ENCODE measurements around the gene SOD3.

SOD3 gene

DNA sequence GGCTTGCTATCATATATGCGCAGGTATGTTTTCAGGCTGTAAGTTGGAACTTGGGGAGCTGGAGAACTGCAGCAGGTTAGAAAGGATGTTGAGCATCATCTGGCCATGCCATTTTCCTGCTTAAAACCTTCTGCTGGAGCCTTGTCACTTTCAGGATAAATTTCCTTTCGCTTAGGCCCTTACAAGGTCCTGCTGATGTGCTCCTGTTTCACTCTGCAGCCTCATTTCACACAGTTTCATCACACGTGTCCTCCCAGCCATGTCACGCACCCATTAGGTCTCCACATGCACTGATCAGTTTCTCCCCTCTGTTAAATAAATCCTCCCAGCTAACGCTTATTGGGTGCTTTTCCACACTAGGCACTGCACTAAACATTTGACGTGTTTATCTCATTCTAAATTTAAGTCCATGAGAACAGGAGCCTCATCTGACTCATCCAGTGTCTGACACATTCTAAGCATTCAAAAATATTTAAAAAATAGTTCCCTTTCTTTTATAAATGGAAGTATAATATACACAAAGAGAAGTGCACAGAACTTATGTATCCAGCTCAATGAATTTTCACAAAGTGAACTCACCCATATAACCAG, 14.5 kb downstream of the SOD3 start:
- no CpG with 5 or more reads among the region's 6 CpGs for WGBS (ENCODE audit: insufficient coverage, insufficient read length)
- no peak for DNase-seq (ENCODE audit: low read depth, low spot score)
- no peak overlapping the region for H3K4me3 ChIP-seq (ENCODE audit: low read length)
- no peaks in the 10 kb centered on the region for H3K9me3 ChIP-seq (ENCODE audit: control insufficient read depth, insufficient read depth, low read length)
- H3K27ac ChIP-seq (ENCODE audit: low read length), result no peak overlapping the region
- no peaks in the 10 kb centered on the region for H3K27me3 ChIP-seq (ENCODE audit: control insufficient read depth, insufficient read depth, low read length)
- peaks cover 1% of the 10 kb centered on the region; the same call in 1 of the 2 replicates for H3K4me1 ChIP-seq (ENCODE audit: control insufficient read depth, insufficient read depth, low read length)
- H3K36me3 ChIP-seq (ENCODE audit: control insufficient read depth, insufficient read depth, low read length), result no peaks in the 10 kb centered on the region

DNA sequence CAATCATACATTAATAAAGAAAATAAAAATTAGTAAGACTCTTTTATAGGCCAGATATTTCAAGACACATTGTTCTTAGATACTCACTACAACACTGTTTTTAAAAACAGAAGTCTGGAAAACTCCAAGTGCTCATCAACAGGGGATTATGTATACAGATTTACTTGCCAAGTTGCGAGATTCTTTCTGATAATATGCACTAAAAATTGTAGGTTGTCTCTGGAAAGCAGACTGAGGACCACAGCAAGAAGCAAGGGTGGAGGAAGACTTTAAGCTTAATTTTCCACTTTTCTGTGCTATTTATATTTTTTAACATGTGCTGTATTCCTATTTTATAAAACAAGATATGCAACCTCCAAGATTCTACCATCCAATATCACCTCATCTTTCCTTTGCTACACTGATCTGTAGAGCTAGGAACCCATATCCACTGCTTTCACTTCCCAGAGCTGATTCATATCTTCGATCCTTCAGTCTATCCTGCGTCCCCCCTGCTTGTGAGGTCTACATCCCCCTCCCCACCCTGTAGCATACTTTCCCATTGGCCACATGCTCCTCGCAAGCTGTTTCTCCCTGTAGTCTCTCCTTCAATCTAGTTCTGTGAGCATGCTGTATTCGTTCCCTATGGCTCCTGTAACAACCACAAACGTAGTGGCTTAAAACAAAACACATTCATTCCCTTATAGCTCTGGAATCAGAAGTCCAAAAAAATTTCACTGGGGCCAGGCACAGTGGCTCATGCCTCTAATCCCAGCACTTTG, 15.7 kb downstream of the SOD3 start:
- no CpG with 5 or more reads among the region's 6 CpGs for WGBS (ENCODE audit: insufficient coverage, insufficient read length)
- H3K4me3 ChIP-seq (ENCODE audit: low read length), result no peak overlapping the region
- no peak for DNase-seq (ENCODE audit: low read depth, low spot score)
- H3K9me3 ChIP-seq (ENCODE audit: control insufficient read depth, insufficient read depth, low read length), result no peaks in the 10 kb centered on the region
- H3K27ac ChIP-seq (ENCODE audit: low read length), result no peak overlapping the region
- peaks cover 1% of the 10 kb centered on the region; the same call in 1 of the 2 replicates for H3K4me1 ChIP-seq (ENCODE audit: control insufficient read depth, insufficient read depth, low read length)
- H3K36me3 ChIP-seq (ENCODE audit: control insufficient read depth, insufficient read depth, low read length), result no peaks in the 10 kb centered on the region
- no peaks in the 10 kb centered on the region for H3K27me3 ChIP-seq (ENCODE audit: control insufficient read depth, insufficient read depth, low read length)

DNA sequence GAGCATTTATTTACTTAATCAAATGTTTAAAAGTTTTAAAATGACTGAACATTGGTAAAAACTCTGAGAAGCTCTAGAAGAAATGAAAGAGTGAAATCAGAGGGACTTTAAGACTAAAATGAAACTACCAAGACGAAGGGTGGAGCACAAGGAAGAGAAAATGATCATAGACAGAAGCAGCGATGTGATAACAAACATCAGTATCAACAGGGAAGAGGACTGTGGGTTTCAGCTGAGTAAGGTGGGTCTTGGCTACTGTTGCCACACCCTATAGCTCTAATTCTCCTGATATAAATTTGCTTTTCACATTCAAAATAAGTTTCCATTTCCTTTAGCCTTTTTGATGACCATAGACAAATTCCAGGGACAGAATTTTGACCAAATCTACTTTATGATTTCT, 18.4 kb downstream of the SOD3 start:
- Histone ChIP-seq H3K4me1 (ENCODE audit: control insufficient read depth, insufficient read depth, low read length) (peaks cover 1% of the 10 kb centered on the region; the same call in 1 of the 2 replicates), H3K27me3 (ENCODE audit: control insufficient read depth, insufficient read depth, low read length) (no peaks in the 10 kb centered on the region), H3K27ac (ENCODE audit: low read length) (no peak overlapping the region), H3K9me3 (ENCODE audit: control insufficient read depth, insufficient read depth, low read length) (no peaks in the 10 kb centered on the region), H3K4me3 (ENCODE audit: low read length) (no peak overlapping the region), H3K36me3 (ENCODE audit: control insufficient read depth, insufficient read depth, low read length) (no peaks in the 10 kb centered on the region)
- no CpG with 5 or more reads among the region's 2 CpGs for WGBS (ENCODE audit: insufficient coverage, insufficient read length)
- no peak for DNase-seq (ENCODE audit: low read depth, low spot score)

DNA sequence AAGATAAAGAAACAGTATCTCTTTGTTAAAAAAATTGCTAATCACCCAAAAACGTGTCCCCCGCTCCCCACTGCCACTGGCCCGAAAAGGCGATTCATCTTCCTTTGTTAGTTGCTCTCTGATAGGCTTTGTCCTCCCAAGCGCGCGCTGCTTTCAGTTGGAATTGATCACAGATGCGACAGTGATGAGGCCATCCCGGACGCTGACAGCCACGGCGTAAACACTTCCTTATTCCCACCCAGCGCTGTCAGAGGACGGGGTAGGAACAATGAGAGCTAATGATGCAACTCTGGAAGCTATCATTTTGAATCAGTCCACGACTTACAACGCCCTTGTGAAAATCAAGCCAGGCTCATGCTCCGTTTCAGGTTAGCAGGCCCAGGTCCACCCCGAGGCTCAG, 21.4 kb downstream of the SOD3 start:
- no peak overlapping the region for H3K4me3 ChIP-seq (ENCODE audit: low read length)
- H3K4me1 ChIP-seq (ENCODE audit: control insufficient read depth, insufficient read depth, low read length), result no peaks in the 10 kb centered on the region
- no peaks in the 10 kb centered on the region for H3K36me3 ChIP-seq (ENCODE audit: control insufficient read depth, insufficient read depth, low read length)
- WGBS (ENCODE audit: insufficient coverage, insufficient read length), result no CpG with 5 or more reads among the region's 18 CpGs
- H3K27ac ChIP-seq (ENCODE audit: low read length), result no peak overlapping the region
- DNase-seq (ENCODE audit: low read depth, low spot score), result no peak
- H3K27me3 ChIP-seq (ENCODE audit: control insufficient read depth, insufficient read depth, low read length), result no peaks in the 10 kb centered on the region
- H3K9me3 ChIP-seq (ENCODE audit: control insufficient read depth, insufficient read depth, low read length), result no peaks in the 10 kb centered on the region

DNA sequence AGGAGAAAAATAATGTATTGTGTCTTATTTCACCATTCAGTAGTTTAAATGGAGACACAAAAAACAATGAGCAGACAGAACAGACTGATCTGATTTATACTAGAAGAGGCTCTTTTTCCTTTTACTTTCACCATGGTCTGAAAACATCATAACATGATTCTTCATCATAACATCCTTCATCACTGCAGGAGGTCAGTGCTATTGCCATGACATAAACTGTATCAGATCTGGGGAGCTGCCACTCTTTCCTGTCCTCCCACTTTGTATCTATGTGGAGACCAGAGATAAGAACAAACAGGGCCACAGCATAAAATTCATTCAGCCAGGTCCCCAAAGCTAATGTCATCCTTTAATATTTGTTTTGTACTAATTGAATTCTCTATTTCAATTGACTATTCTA, 25.2 kb downstream of the SOD3 start:
- Histone ChIP-seq H3K27me3 (ENCODE audit: control insufficient read depth, insufficient read depth, low read length) (no peaks in the 10 kb centered on the region), H3K27ac (ENCODE audit: low read length) (no peak overlapping the region), H3K36me3 (ENCODE audit: control insufficient read depth, insufficient read depth, low read length) (no peaks in the 10 kb centered on the region), H3K4me3 (ENCODE audit: low read length) (no peak overlapping the region), H3K9me3 (ENCODE audit: control insufficient read depth, insufficient read depth, low read length) (no peaks in the 10 kb centered on the region), H3K4me1 (ENCODE audit: control insufficient read depth, insufficient read depth, low read length) (no peaks in the 10 kb centered on the region)
- DNase-seq (ENCODE audit: low read depth, low spot score), result no peak

DNA sequence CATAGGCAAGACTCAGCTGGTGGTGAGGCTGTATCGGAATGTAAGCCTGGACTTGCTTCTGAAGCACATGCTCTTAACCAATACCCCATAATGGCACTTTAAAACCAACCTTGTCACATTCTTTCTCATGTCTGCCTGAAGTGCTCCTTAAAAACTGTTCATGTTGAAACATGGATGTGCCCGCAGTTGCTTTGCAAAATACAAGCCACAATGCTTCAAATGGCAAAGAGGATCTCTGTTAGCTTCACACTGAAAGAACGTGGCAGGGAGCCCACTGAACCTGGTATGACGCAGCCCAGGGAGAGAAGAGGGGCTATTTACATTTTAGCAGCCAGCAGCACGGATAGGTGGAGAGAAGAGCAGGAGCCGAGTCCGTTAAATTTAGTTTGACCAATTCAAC, 29.3 kb downstream of the SOD3 start:
- H3K36me3 ChIP-seq (ENCODE audit: control insufficient read depth, insufficient read depth, low read length), result no peaks in the 10 kb centered on the region
- H3K9me3 ChIP-seq (ENCODE audit: control insufficient read depth, insufficient read depth, low read length), result no peaks in the 10 kb centered on the region
- no CpG with 5 or more reads among the region's 7 CpGs for WGBS (ENCODE audit: insufficient coverage, insufficient read length)
- DNase-seq (ENCODE audit: low read depth, low spot score), result no peak
- no peaks in the 10 kb centered on the region for H3K4me1 ChIP-seq (ENCODE audit: control insufficient read depth, insufficient read depth, low read length)
- H3K4me3 ChIP-seq (ENCODE audit: low read length), result no peak overlapping the region
- H3K27ac ChIP-seq (ENCODE audit: low read length), result no peak overlapping the region
- no peaks in the 10 kb centered on the region for H3K27me3 ChIP-seq (ENCODE audit: control insufficient read depth, insufficient read depth, low read length)

DNA sequence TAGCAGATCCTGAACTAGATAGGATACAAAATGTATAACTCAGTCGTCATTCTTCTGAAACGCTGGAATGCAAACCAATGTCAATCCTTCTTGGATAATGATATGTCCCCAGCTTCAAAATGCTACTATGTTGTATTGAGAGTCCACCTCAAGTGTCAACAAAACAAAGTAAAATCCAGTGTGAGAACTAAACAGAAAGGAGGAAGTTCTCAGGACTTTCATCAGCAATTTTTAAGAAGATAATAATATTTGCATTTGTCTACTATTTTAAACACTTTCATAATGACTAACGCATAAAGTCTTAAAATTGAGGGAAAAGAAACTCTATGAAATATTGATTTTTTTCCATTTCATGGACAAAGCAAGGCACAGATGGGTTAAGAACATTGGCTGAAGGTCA, 36.3 kb downstream of the SOD3 start:
- Histone ChIP-seq H3K9me3 (ENCODE audit: control insufficient read depth, insufficient read depth, low read length) (no peaks in the 10 kb centered on the region), H3K4me1 (ENCODE audit: control insufficient read depth, insufficient read depth, low read length) (no peaks in the 10 kb centered on the region), H3K4me3 (ENCODE audit: low read length) (no peak overlapping the region), H3K27me3 (ENCODE audit: control insufficient read depth, insufficient read depth, low read length) (no peaks in the 10 kb centered on the region), H3K36me3 (ENCODE audit: control insufficient read depth, insufficient read depth, low read length) (no peaks in the 10 kb centered on the region), H3K27ac (ENCODE audit: low read length) (no peak overlapping the region)
- no CpG with 5 or more reads among the region's 3 CpGs for whole genome bisulfite sequencing (ENCODE audit: insufficient coverage, insufficient read length)
- no peak for DNase-seq (ENCODE audit: low read depth, low spot score)

DNA sequence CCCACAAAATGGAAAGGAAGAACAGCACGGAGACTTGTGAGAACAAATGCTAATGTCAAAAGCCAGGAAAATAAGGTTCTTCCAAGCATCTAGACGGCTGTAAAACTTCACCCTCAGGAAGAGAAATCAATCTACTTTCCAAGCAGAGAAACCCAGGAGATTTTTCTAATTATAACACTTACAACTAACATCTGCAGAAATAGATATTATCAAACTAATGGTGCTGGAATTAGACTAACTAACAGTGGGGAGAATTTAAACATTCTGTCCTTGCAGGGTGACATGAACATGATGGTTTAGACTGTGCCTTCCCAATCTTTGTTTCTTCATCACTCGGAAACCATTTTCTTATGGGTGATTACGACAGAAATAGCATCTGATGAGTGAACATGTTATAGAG, 40.3 kb downstream of the SOD3 start:
- H3K27me3 ChIP-seq (ENCODE audit: control insufficient read depth, insufficient read depth, low read length), result no peaks in the 10 kb centered on the region
- no peaks in the 10 kb centered on the region for H3K36me3 ChIP-seq (ENCODE audit: control insufficient read depth, insufficient read depth, low read length)
- no peak for DNase-seq (ENCODE audit: low read depth, low spot score)
- WGBS (ENCODE audit: insufficient coverage, insufficient read length), result no CpG with 5 or more reads among the region's 4 CpGs
- no peaks in the 10 kb centered on the region for H3K9me3 ChIP-seq (ENCODE audit: control insufficient read depth, insufficient read depth, low read length)
- H3K27ac ChIP-seq (ENCODE audit: low read length), result no peak overlapping the region
- H3K4me3 ChIP-seq (ENCODE audit: low read length), result no peak overlapping the region
- H3K4me1 ChIP-seq (ENCODE audit: control insufficient read depth, insufficient read depth, low read length), result no peaks in the 10 kb centered on the region

DNA sequence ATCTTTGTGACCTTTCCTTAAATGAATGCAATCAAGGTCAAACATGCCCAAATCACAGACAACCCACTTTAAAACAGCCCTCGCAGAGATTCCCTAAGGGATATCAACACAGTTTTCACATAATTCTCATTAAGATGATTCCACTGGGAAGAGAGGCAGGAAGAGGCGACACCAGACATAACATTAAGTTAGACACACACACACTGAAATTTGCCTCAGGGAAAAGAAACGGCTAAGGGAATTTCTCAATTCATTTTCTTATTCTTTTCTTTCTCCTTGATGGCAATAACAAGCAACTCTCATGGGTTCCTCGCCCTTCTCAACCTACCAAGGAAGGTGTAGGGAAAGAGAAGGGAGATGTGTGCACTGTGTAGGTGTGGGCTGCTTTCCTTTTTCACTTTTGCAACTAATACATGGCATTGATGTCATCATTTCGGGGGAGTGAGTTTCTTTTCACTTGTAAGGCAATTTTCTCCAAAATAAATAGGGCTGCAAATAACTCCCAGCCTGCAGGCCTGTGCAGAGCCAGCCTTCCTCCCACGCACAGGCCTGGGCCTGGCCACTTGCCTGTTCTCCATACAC, 41.4 kb downstream of the SOD3 start:
- Histone ChIP-seq H3K27ac (ENCODE audit: low read length) (no peak overlapping the region), H3K4me3 (ENCODE audit: low read length) (no peak overlapping the region), H3K9me3 (ENCODE audit: control insufficient read depth, insufficient read depth, low read length) (no peaks in the 10 kb centered on the region), H3K4me1 (ENCODE audit: control insufficient read depth, insufficient read depth, low read length) (no peaks in the 10 kb centered on the region), H3K36me3 (ENCODE audit: control insufficient read depth, insufficient read depth, low read length) (no peaks in the 10 kb centered on the region), H3K27me3 (ENCODE audit: control insufficient read depth, insufficient read depth, low read length) (no peaks in the 10 kb centered on the region)
- no CpG with 5 or more reads among the region's 6 CpGs for WGBS (ENCODE audit: insufficient coverage, insufficient read length)
- no peak for DNase-seq (ENCODE audit: low read depth, low spot score)

DNA sequence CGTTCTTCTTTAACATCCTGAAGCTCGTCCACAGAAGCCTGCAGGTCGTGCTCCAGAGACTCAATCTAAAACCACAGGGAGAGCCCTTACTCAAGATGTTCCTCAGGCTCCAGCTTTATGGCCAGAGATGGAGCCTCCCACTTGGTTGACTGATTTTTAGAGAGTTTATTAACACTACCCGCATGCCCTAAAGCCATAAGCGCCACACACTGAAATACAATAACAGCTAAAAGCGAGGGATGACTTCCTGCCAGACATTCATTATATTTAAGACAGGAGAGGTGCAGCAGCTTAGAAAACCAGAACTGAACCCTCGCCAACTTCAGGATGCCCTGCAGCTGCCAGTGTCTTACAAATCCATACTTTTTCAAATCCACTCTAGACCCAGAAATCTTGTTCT, 42.0 kb downstream of the SOD3 start:
- Histone ChIP-seq H3K4me1 (ENCODE audit: control insufficient read depth, insufficient read depth, low read length) (no peaks in the 10 kb centered on the region), H3K27me3 (ENCODE audit: control insufficient read depth, insufficient read depth, low read length) (no peaks in the 10 kb centered on the region), H3K27ac (ENCODE audit: low read length) (no peak overlapping the region), H3K9me3 (ENCODE audit: control insufficient read depth, insufficient read depth, low read length) (no peaks in the 10 kb centered on the region), H3K36me3 (ENCODE audit: control insufficient read depth, insufficient read depth, low read length) (no peaks in the 10 kb centered on the region), H3K4me3 (ENCODE audit: low read length) (no peak overlapping the region)
- WGBS (ENCODE audit: insufficient coverage, insufficient read length), result no CpG with 5 or more reads among the region's 7 CpGs
- no peak for DNase-seq (ENCODE audit: low read depth, low spot score)

DNA sequence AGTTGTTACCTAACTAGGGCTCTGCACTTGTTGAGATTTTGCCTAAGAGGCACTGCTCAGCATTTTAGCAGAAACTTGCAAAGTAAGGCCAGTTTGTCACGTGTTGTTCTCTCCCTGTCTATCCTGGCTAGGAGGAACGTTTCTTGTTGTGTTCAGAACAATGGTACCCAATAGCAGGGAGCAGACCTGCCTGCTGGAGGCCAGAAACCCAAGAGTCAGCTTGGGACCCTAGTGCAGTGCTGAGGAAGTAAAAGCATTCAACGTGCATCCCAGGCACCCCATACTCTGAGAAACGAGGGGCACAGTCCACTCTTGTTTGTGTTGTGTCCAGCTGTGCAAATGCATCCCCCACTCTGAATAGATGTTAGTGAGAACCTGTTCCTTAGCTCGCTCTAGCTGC, 42.4 kb downstream of the SOD3 start:
- Histone ChIP-seq H3K4me3 (ENCODE audit: low read length) (no peak overlapping the region), H3K9me3 (ENCODE audit: control insufficient read depth, insufficient read depth, low read length) (no peaks in the 10 kb centered on the region), H3K36me3 (ENCODE audit: control insufficient read depth, insufficient read depth, low read length) (no peaks in the 10 kb centered on the region), H3K27me3 (ENCODE audit: control insufficient read depth, insufficient read depth, low read length) (no peaks in the 10 kb centered on the region), H3K27ac (ENCODE audit: low read length) (no peak overlapping the region), H3K4me1 (ENCODE audit: control insufficient read depth, insufficient read depth, low read length) (no peaks in the 10 kb centered on the region)
- DNase-seq (ENCODE audit: low read depth, low spot score), result no peak
- no CpG with 5 or more reads among the region's 5 CpGs for WGBS (ENCODE audit: insufficient coverage, insufficient read length)
